HG03064 (cell line): Measurements from ENCODE around the gene ENO4.

Source experiments
- ATAC-seq: cut with Tn5 transposase; IDR thresholded peaks from one replicate; pipeline ENCODE4 v1.9.1; 2021; ENCODE audit warnings: low read depth; ENCODE audit not compliant: unreplicated experiment

The ENO4 gene

DNA sequence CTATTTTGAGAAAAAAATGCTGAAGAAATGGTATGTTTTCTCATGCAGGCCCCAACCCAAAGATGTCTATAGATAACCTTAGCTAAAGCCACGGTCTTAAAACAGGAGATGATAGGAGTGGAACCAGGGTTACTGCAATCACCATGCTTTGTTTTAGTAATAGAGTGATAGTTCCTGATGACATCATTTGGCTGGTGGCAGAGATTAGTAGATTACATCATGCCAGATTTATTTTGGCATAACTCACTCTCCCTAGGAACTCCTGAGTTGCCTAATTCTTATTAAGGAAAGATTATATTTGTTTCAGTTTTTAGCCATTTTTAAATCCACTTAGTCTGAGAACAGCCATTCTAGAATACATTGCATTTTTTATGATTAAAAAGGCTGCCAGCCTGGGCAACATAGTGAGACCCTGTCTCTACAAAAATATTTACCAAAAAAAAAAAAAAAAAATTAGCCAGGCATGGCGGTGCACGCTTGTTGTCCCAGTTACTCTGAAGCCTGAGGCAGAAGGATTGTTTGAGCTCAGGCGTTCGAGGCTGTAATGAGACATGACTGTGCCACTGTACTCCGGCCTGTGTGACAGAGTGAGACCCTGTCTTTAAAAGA is 17.8 kb downstream of the ENO4 start:
- ATAC-seq: no peak

- no peak for ATAC-seq
Observed at GRCh38 chr10:116868198-116868676, 18.9 kb downstream of the ENO4 start.

DNA sequence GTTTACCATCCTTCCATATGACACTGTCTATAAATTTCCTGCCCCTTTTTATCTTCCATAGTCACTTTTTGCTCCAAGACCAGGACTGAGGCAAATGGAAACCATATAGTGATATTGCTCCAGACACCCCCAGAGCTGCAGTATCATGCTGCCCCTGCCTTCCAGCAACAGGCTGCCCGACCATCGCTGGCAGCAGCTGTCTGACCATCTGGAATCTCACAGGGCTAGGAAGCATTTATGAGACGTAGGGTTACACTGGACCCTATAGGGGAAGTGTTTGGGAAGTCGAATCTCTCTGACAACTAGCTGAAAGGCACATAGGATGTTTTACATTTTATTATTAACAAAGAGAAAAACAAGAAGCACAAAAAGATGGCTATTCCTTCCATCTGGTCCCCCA is 19.4 kb downstream of the ENO4 start:
- ATAC-seq: no peak

GRCh38 chr10:116870949-116871348 is 21.6 kb downstream of the ENO4 start:
- no peak for ATAC-seq

- ATAC-seq: no peak
Observed at GRCh38 chr10:116873134-116873533, 23.8 kb downstream of the ENO4 start.

DNA sequence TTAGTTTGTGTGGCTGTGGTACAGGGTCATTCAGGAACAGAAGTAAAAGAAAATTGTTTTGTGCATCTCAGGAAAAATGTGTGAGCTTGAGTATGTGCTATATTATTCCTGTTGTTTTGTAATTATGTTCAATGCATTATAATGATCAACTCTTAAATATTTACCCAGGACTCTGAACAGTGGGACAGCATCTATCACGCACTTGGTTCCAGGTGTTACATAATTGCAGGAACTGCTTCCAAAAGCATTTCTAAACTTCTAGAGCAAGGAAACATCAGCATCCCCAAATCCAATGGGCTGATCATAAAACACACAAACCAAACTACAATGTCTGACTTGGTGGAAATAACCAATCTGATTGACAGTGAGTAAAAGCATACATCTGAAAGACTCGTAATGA is 26.6 kb downstream of the ENO4 start:
- no peak for ATAC-seq

DNA sequence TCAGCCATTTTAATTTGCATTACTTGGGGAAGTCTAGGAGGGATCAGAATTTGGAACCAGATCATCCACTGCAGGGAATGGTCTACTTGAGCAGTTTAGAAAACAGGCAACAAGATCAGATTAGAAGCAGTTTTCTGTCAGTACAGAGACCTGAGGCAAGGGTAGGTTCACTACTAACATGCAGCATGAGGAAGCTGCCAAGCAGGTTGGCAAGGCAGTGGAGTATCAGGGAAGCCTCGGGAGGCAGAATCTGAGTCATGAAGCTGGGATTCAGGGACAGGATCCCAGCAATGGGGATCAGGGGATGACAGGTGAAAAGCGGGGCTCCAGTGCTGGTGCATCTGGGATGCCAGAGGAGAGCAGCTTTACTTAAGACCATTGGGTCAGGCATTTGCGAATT is 28.1 kb downstream of the ENO4 start:
- no peak for ATAC-seq

DNA sequence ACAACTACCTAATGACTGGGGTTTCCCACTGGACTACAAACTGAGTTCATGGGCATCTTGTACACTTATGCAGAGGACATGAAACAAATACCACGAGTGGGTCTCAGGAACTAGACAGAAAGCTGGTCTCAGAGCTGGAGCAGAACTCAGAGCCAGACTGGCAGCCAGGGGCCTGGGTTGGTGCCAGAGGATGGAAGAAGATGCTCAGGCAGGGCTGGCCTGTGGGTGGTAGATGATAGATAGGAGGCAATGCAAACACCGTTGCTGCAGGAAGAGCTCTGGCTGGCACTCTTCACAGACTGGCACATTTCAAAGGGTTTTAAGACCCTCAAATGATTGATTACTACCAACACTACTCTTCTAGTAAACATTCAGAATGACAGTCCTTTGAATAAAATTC is 28.8 kb downstream of the ENO4 start:
- no peak for ATAC-seq

DNA sequence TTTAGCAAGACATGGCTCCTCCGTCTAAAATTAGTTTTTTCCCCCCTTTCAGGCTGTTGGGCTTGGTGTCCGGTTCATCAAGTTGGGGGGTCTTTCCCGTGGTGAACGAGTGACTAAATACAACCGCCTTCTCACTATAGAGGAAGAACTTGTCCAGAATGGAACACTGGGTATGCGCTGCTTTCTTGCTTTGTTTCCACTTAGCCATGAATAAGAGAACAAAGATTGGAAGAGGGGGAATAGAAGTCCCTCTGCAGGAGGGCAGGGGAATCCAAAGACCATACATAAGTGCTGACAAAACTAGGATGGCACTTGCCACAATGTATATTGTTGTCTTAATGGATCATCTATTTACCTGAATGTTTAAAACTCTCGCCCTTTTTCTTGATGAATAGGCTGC is 30.5 kb downstream of the ENO4 start:
- no peak for ATAC-seq

DNA sequence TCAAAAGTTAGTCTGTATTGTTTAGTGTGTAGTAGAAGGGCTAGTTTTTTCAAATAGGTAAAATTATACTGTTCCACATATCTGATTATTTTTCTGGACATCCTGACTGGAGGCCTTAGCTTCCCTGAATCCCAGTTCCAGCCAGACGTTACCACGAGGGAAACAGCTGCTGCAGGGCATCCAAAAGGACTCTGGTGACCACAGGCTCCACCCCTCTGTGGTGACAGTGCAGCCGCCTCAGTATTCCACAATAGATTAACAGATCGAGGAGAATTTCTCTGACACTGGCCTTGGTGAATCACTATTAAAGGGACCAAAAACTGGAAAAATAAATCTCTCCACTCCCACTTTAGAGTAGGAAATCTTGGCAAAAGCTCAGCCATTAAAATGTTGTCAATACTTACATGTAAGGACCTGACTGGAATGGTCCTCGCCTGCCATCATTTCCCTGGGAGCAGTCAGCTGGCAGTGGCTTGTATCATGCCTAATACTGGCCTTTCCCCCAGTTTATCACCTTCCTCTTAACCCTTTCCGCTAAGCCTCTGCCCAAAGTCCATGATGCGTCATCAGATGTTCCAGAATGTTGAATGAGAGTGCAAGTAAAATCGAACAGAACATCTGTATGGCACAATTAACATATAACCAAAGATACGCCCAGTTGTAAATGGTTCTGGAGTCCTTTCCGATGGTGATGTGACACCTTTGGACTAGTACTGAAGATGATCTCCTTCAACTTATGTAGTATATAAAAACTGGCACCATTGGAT is 31.6 kb downstream of the ENO4 start:
- no peak for ATAC-seq

DNA sequence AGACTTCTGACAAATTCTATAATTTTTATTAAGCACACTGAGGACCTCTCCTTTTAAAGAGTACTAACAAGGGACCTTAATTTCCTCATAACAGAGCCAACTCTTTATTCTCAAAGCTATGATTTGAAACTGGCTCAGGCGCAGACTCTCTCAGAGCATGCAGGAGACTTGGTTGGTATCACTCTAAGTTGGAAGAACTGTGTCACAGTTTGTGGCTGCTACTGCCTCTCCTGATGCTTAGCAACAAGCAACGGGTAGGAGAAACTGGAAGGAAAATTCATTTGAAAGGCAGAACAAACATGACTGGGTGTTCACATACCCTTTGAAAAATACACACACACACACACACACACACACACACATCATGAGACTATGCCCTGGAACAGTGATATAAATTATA is 33.3 kb downstream of the ENO4 start:
- no peak for ATAC-seq

- no peak for ATAC-seq
Observed at GRCh38 chr10:116886772-116887171, 37.5 kb downstream of the ENO4 start.

DNA sequence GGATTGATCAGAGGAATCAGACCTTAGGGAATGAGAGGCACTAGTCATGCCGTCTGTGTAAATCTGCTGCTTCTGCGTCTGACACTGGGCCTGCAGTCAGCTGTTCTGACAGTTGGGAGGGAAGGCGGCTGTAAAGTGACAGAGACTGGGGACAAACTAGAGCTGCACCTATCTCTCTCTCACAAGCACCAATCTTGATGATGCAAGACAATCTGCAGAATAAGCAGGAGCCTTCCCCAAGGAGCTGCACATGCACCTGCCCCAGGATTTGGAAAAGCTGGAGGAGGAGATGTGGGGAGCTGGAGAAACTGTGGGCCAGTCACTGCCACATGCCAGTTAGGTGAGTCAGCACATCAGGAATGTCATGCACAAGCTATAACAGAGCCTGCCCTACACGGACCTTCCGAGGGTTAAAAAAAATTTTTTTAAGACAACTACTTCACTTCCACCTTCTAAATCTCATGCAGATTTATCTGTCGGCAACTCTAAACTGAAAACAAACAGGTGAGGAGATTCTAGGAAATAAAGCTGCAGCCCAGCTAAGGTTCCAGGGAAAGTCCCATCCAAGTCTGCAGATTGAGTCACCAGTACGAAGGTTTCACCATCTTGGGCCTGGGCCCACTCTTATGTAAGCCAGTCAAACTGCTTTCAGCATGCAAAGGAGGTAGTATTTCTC is 39.2 kb downstream of the ENO4 start:
- ATAC-seq: no peak

GRCh38 chr10:116889066-116889465 is 39.8 kb downstream of the ENO4 start:
- no peak for ATAC-seq

DNA sequence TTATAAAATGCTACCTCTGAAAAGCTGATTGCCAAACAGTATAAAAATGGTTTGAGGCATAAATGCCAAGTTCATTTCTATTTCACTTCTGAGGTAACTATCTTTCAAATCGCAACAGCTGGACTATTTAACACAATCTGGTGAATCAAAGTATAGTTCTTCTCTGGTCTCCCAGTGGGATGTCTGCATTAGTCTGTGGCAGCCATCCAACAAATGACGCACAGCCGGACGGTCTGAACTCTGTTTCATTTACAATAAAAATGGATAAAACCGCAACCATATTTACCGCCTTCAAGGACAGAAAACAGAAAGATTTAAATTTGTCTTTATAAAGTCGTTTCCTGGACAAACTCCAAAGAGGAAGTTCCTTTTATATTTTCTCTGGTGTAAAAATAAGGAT is 41.9 kb downstream of the ENO4 start:
- ATAC-seq: no peak

GRCh38 chr10:116892907-116893685 is 43.8 kb downstream of the ENO4 start:
- ATAC-seq: no peak

GRCh38 chr10:116893686-116894037 is 44.4 kb downstream of the ENO4 start:
- no peak for ATAC-seq

DNA sequence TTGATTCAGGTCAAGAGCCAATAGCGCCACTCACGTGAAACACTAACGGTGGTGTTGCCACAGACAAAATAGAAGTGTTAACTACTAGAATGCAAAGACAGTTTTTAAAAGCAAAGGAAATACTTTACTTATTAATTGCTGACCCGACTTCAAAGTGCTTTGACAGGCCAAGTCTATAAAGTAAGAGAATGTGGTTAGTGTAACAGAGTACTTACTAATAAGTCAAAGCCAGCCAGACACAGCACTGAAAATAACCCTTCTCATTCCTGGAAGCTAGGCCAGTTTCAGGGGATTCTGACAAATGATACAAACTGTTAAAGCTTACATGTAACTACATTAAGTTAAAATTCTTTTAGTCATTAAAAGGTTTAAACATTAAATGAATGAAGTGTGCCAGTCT is 50.3 kb downstream of the ENO4 start:
- ATAC-seq: no peak

GRCh38 chr10:116905845-116906210 is 56.5 kb downstream of the ENO4 start:
- ATAC-seq: no peak

DNA sequence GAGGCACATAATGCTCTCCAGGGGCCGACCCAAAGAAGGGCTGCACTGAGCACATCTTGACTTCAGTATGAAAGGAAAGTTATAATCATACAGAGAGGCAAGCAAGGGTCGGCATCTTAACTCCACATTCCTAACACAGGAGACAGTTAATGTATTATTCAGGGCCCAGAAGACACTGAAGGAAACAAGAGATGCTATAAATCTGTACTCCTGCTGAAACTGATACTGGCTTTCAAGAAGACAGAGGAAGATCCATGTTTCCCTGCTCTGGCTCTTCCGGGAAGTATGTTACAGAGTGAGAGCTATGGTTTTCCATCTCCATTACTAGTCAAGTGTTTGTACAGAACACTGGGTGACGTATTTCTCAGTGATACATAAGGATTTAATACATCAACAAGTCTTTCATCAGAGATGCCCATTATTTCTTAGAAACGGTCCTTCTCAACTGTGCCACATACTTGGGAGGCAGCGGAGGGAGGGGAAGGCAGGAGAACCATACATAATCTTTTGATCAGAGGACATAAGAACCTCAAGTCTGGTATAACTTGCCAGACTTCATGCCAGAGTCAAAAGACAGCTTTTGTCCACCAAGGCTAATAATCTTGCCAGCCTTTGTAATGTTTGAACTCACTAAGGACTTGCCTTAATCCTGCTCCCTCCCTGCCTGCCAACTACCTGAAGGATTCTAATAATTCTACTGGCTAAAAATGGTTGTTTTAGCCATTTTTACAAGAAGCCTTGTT is 58.1 kb downstream of the ENO4 start:
- ATAC-seq: no peak

GRCh38 chr10:116909307-116909706 is 60.0 kb downstream of the ENO4 start:
- no peak for ATAC-seq
